AG04450 (cell line): Measurements from ENCODE around the gene SST. TPM values are rescaled to one million over a fixed set of nuclear protein-coding genes. Genes with fewer than 3 reads are reported as not detected.

Experiments
- CTCF ChIA-PET: fragments of 300-600, 350-600 bp; formaldehyde crosslinking; extraction: SDS; loops from one replicate; lab custom pipeline; 2022; ENCODE audit warnings: antibody characterized with exemption, inconsistent platforms; lab: Charles Lee
- POLR2A ChIA-PET: fragments of 350-600 bp; formaldehyde crosslinking; extraction: SDS; loops from one replicate; lab custom pipeline; 2021; ENCODE audit warnings: antibody characterized with exemption, inconsistent platforms; lab: Yijun Ruan, JAX
- DNase-seq: peaks from one replicate; pipeline ENCODE4 v3.0.0-alpha.2; 2011; ENCODE audit warnings: low read depth, low spot score
- H3K27ac ChIP-seq: one replicate; pipeline ENCODE4 v1.5.1; 2012; ENCODE audit warnings: low read depth, low read length, control low read depth
- H3K27me3 ChIP-seq: one replicate; pipeline ENCODE4 v1.6.0; 2012; ENCODE audit warnings: low read length; ENCODE audit not compliant: control insufficient read depth, insufficient read depth
- H3K4me3 ChIP-seq: 2 replicates; pipeline ENCODE4 v1.5.1; 2011; ENCODE audit warnings: mild to moderate bottlenecking, low read depth, low read length, control low read depth
- H3K9me3 ChIP-seq: 2 replicates; pipeline ENCODE4 v1.5.1; 2012; ENCODE audit warnings: low read length; ENCODE audit not compliant: control insufficient read depth, insufficient read depth
- CTCF ChIP-seq: IDR thresholded peaks from 2 replicates; pipeline ENCODE4 v1.5.1; 2011; ENCODE audit warnings: low read depth, low read length, control low read depth, inconsistent platforms
- polyA plus RNA-seq: library from polyadenylated mRNA; depleted of rRNA; stranded (reverse); fragments of >200 nt; gene quantifications from 2 replicates; pipeline ENCODE4 v1.2.3, GENCODE V29; 2011; rRNA removed

Gene SST
- polyA plus RNA-seq, 1 experiment = not detected

DNA sequence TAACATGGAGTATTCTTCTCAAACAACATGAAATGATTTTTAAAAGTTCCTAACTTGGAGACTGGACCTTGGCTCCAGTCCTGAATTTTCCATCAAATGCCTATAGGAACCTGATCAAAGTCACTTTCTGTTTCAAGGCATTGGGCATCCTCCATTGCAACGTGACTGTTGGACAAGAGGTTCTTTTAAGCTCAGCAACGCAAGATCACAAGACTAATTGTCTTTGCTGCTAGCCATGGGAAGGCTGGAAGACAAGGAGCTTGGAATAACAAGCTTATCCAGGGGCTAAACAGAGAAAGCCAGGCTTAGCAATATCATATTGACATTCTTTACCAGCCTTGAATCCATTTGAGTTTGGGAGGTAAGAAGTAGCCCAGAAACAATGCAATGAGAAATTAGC is 48.3 kb downstream of the SST start:
- ChIA-PET POLR2A (no interaction called here), CTCF (interaction anchor here (1.0 to 2.3 kb wide), 3 partner anchors 8 to 302 kb away, joined by 3 to 8 read pairs (median 3); no protein-coding TSS in a partner anchor)
- no peak overlapping the region for H3K27ac ChIP-seq
- no peaks in the 10 kb centered on the region for H3K9me3 ChIP-seq
- peaks cover 7% of the 10 kb centered on the region for H3K27me3 ChIP-seq
- no peak for TF ChIP-seq CTCF
- no peak overlapping the region for H3K4me3 ChIP-seq
- no peak for DNase-seq

DNA sequence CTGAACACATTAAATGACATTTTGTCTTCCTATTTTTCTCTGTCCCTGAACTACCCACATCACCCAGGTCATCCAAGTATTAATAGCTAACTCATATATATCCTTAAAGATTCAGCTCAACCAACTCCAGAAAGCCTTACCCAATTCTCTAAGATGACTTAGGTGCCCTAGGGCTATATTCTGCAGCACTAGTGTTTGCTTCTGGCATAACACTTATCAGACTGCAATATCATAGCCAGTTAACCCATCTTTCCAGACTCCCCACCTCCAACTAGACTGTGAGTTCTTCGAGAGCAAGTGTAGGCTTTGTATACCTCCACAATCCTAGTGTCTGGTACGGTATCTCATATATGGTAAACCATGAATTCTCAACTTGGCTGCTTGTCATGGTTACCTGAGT is 50.7 kb downstream of the SST start:
- Histone ChIP-seq H3K27me3 (peaks cover 7% of the 10 kb centered on the region), H3K4me3 (no peak overlapping the region), H3K9me3 (no peaks in the 10 kb centered on the region), H3K27ac (no peak overlapping the region)
- no peak for TF ChIP-seq CTCF
- POLR2A ChIA-PET = no interaction called here
- no peak for DNase-seq
- CTCF ChIA-PET = interaction anchor here (2.4 to 2.8 kb wide), 2 partner anchors 60 to 300 kb away, joined by 9 to 10 read pairs; no protein-coding TSS in a partner anchor

Other genes with a start within 250 kb of the SST start
- not detected in 2 replicates for gene RTP2, start 32.2 kb upstream of the SST start, polyA plus RNA-seq
- 12.8 and 19.2 TPM in 2 replicates for gene BCL6, start 75.1 kb upstream of the SST start, polyA plus RNA-seq